ENCODE data around the gene TMEM132D.

TMEM132D gene

DNA sequence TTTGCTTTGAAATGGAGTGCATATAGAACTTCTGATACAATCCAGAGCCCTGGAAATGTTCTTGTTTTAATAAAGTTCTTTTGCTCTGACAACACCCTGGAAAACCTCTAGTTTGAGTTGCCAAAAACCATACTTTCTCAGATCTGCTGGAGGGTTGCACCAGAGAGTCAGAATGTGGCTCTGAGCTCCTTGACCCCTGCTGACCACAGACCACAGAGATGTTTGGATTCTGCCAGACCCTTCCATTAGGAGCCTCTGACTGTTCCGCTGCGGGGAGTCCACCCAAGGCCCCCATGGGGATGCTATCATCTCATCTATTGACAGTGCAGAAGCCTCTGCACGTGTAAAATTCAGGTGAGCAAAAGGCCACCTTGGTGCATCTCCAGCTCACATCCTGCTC lies 718.0 kb downstream of the TMEM132D start:
- no peaks in the 10 kb centered on the region for H3K36me3 ChIP-seq (ENCODE audit: control insufficient read depth in 2 of 2, insufficient read depth in 2 of 2, low read length in 2 of 2)
- no peak overlapping the region for H3K9ac ChIP-seq (ENCODE audit: low read depth in 1 of 2, low read length in 2 of 2)
- no peak overlapping the region for H3K4me3 ChIP-seq (ENCODE audit: low read length in 2 of 2)
- H3K9me3 ChIP-seq (ENCODE audit: control insufficient read depth in 2 of 2, low read length in 2 of 2): no peaks in the 10 kb centered on the region
- no peaks in the 10 kb centered on the region for H3K27me3 ChIP-seq (ENCODE audit: control insufficient read depth in 2 of 2, insufficient read depth in 2 of 2, low read length in 2 of 2)
- no peaks in the 10 kb centered on the region for H3K4me1 ChIP-seq (ENCODE audit: control insufficient read depth in 2 of 2, insufficient read depth in 2 of 2, low read length in 2 of 2)
- H3K27ac ChIP-seq (ENCODE audit: low read depth in 2 of 2, low read length in 2 of 2): no peak overlapping the region

GRCh38 chr12:129184127-129184928 lies 719.5 kb downstream of the TMEM132D start:
- H3K4me1 ChIP-seq (ENCODE audit: control insufficient read depth in 2 of 2, insufficient read depth in 2 of 2, low read length in 2 of 2): no peaks in the 10 kb centered on the region
- no peak overlapping the region for H3K9ac ChIP-seq (ENCODE audit: low read depth in 1 of 2, low read length in 2 of 2)
- no peak overlapping the region for H3K4me3 ChIP-seq (ENCODE audit: low read length in 2 of 2)
- H3K36me3 ChIP-seq (ENCODE audit: control insufficient read depth in 2 of 2, insufficient read depth in 2 of 2, low read length in 2 of 2): no peaks in the 10 kb centered on the region
- H3K9me3 ChIP-seq (ENCODE audit: control insufficient read depth in 2 of 2, low read length in 2 of 2): no peaks in the 10 kb centered on the region
- no peaks in the 10 kb centered on the region for H3K27me3 ChIP-seq (ENCODE audit: control insufficient read depth in 2 of 2, insufficient read depth in 2 of 2, low read length in 2 of 2)
- H3K27ac ChIP-seq (ENCODE audit: low read depth in 2 of 2, low read length in 2 of 2): no peak overlapping the region

DNA sequence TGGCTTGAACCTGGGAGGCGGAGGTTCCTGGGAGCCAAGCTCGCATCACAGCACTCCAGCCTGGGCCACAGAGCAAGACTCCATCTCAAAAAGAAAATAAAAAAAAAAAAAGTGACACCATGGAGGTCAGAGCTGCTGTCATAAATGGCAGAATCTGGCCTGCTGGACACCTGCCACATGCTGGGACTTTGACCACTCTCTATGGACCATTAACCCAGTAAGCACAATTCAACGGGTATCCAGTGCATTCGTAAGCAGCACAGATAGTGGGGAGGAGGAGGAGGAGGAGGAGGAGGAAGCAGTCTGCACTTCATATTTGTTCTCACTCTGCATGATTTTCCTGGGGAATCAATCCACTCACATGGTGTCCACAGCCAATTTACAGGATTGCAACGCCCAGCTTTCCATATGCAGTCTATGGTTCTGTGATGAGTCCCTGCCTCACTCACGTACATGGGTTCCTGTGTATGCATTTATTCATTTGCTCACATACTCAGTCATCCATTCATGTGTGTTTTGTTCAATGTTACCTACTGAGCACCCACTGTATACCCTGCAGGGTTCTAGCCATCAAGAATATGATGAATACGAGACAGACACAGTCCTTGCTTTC lies 723.8 kb downstream of the TMEM132D start:
- Histone ChIP-seq H3K27ac (ENCODE audit: low read depth in 2 of 2, low read length in 2 of 2) (no peak overlapping the region), H3K4me3 (ENCODE audit: low read length in 2 of 2) (no peak overlapping the region), H3K9me3 (ENCODE audit: control insufficient read depth in 2 of 2, low read length in 2 of 2) (no peaks in the 10 kb centered on the region), H3K27me3 (ENCODE audit: control insufficient read depth in 2 of 2, insufficient read depth in 2 of 2, low read length in 2 of 2) (no peaks in the 10 kb centered on the region), H3K36me3 (ENCODE audit: control insufficient read depth in 2 of 2, insufficient read depth in 2 of 2, low read length in 2 of 2) (no peaks in the 10 kb centered on the region), H3K9ac (ENCODE audit: low read depth in 1 of 2, low read length in 2 of 2) (no peak overlapping the region), H3K4me1 (ENCODE audit: control insufficient read depth in 2 of 2, insufficient read depth in 2 of 2, low read length in 2 of 2) (no peaks in the 10 kb centered on the region)

- no peaks in the 10 kb centered on the region for H3K36me3 ChIP-seq (ENCODE audit: control insufficient read depth in 2 of 2, insufficient read depth in 2 of 2, low read length in 2 of 2)
- no peak overlapping the region for H3K9ac ChIP-seq (ENCODE audit: low read depth in 1 of 2, low read length in 2 of 2)
- H3K9me3 ChIP-seq (ENCODE audit: control insufficient read depth in 2 of 2, low read length in 2 of 2): peaks cover 0 to 7% of the 10 kb centered on the region in 2 donors
- H3K27me3 ChIP-seq (ENCODE audit: control insufficient read depth in 2 of 2, insufficient read depth in 2 of 2, low read length in 2 of 2): no peaks in the 10 kb centered on the region
- no peaks in the 10 kb centered on the region for H3K4me1 ChIP-seq (ENCODE audit: control insufficient read depth in 2 of 2, insufficient read depth in 2 of 2, low read length in 2 of 2)
- H3K27ac ChIP-seq (ENCODE audit: low read depth in 2 of 2, low read length in 2 of 2): no peak overlapping the region
- no peak overlapping the region for H3K4me3 ChIP-seq (ENCODE audit: low read length in 2 of 2)
Observed at GRCh38 chr12:129169928-129170327, 733.9 kb downstream of the TMEM132D start.

GRCh38 chr12:129163861-129164260 lies 740.0 kb downstream of the TMEM132D start:
- H3K4me1 ChIP-seq (ENCODE audit: control insufficient read depth in 2 of 2, insufficient read depth in 2 of 2, low read length in 2 of 2): no peaks in the 10 kb centered on the region
- no peak overlapping the region for H3K9ac ChIP-seq (ENCODE audit: low read depth in 1 of 2, low read length in 2 of 2)
- H3K36me3 ChIP-seq (ENCODE audit: control insufficient read depth in 2 of 2, insufficient read depth in 2 of 2, low read length in 2 of 2): no peaks in the 10 kb centered on the region
- no peak overlapping the region for H3K27ac ChIP-seq (ENCODE audit: low read depth in 2 of 2, low read length in 2 of 2)
- H3K4me3 ChIP-seq (ENCODE audit: low read length in 2 of 2): no peak overlapping the region
- H3K27me3 ChIP-seq (ENCODE audit: control insufficient read depth in 2 of 2, insufficient read depth in 2 of 2, low read length in 2 of 2): no peaks in the 10 kb centered on the region
- H3K9me3 ChIP-seq (ENCODE audit: control insufficient read depth in 2 of 2, low read length in 2 of 2): peaks cover 0 to 5% of the 10 kb centered on the region in 2 donors

DNA sequence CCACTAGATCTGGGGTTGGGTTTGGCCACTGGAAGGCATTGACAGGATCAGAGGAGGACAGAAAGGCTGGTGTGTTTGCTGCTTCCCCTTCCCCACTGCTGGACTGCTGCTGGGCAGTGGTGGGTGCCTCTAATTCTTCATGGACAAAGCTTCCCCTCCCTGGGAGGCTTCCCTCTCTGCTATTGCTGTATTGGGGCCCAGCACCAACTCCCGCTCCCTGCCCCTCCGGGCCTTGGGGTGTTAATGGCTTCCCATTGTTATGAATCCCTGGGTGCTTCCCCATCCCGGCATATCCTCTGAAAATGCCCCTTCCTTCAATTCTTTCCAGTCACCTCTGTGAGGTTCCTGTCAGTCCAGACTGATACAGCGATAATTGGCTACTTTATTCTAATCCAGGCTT lies 740.4 kb downstream of the TMEM132D start:
- Histone ChIP-seq H3K9me3 (ENCODE audit: control insufficient read depth in 2 of 2, low read length in 2 of 2) (peaks cover 0 to 5% of the 10 kb centered on the region in 2 donors), H3K27ac (ENCODE audit: low read depth in 2 of 2, low read length in 2 of 2) (no peak overlapping the region), H3K4me3 (ENCODE audit: low read length in 2 of 2) (no peak overlapping the region), H3K4me1 (ENCODE audit: control insufficient read depth in 2 of 2, insufficient read depth in 2 of 2, low read length in 2 of 2) (no peaks in the 10 kb centered on the region), H3K9ac (ENCODE audit: low read depth in 1 of 2, low read length in 2 of 2) (no peak overlapping the region), H3K36me3 (ENCODE audit: control insufficient read depth in 2 of 2, insufficient read depth in 2 of 2, low read length in 2 of 2) (no peaks in the 10 kb centered on the region), H3K27me3 (ENCODE audit: control insufficient read depth in 2 of 2, insufficient read depth in 2 of 2, low read length in 2 of 2) (no peaks in the 10 kb centered on the region)

- Histone ChIP-seq H3K9me3 (ENCODE audit: control insufficient read depth in 2 of 2, low read length in 2 of 2) (peaks cover 0 to 5% of the 10 kb centered on the region in 2 donors), H3K4me3 (ENCODE audit: low read length in 2 of 2) (no peak overlapping the region)
Observed at GRCh38 chr12:129162805-129163204, 741.0 kb downstream of the TMEM132D start.

GRCh38 chr12:129161511-129161910 lies 742.3 kb downstream of the TMEM132D start:
- H3K27ac ChIP-seq (ENCODE audit: low read depth in 2 of 2, low read length in 2 of 2): no peak overlapping the region

More at GRCh38 chr12:129162805-129163204, 741.0 kb downstream of the TMEM132D start:
- Histone ChIP-seq H3K27ac (ENCODE audit: low read depth in 2 of 2, low read length in 2 of 2) (no peak overlapping the region), H3K9ac (ENCODE audit: low read depth in 1 of 2, low read length in 2 of 2) (no peak overlapping the region), H3K4me1 (ENCODE audit: control insufficient read depth in 2 of 2, insufficient read depth in 2 of 2, low read length in 2 of 2) (no peaks in the 10 kb centered on the region), H3K27me3 (ENCODE audit: control insufficient read depth in 2 of 2, insufficient read depth in 2 of 2, low read length in 2 of 2) (no peaks in the 10 kb centered on the region), H3K36me3 (ENCODE audit: control insufficient read depth in 2 of 2, insufficient read depth in 2 of 2, low read length in 2 of 2) (no peaks in the 10 kb centered on the region)

GRCh38 chr12:129160282-129160681 lies 743.5 kb downstream of the TMEM132D start:
- H3K36me3 ChIP-seq (ENCODE audit: control insufficient read depth in 2 of 2, insufficient read depth in 2 of 2, low read length in 2 of 2): no peaks in the 10 kb centered on the region
- H3K4me1 ChIP-seq (ENCODE audit: control insufficient read depth in 2 of 2, insufficient read depth in 2 of 2, low read length in 2 of 2): no peaks in the 10 kb centered on the region
- H3K9me3 ChIP-seq (ENCODE audit: control insufficient read depth in 2 of 2, low read length in 2 of 2): peaks cover 0 to 3% of the 10 kb centered on the region in 2 donors
- H3K27me3 ChIP-seq (ENCODE audit: control insufficient read depth in 2 of 2, insufficient read depth in 2 of 2, low read length in 2 of 2): no peaks in the 10 kb centered on the region
- no peak overlapping the region for H3K4me3 ChIP-seq (ENCODE audit: low read length in 2 of 2)
- no peak overlapping the region for H3K9ac ChIP-seq (ENCODE audit: low read depth in 1 of 2, low read length in 2 of 2)
- H3K27ac ChIP-seq (ENCODE audit: low read depth in 2 of 2, low read length in 2 of 2): no peak overlapping the region

More at GRCh38 chr12:129161511-129161910, 742.3 kb downstream of the TMEM132D start:
- no peaks in the 10 kb centered on the region for H3K4me1 ChIP-seq (ENCODE audit: control insufficient read depth in 2 of 2, insufficient read depth in 2 of 2, low read length in 2 of 2)
- H3K9ac ChIP-seq (ENCODE audit: low read depth in 1 of 2, low read length in 2 of 2): no peak overlapping the region
- no peak overlapping the region for H3K4me3 ChIP-seq (ENCODE audit: low read length in 2 of 2)
- H3K27me3 ChIP-seq (ENCODE audit: control insufficient read depth in 2 of 2, insufficient read depth in 2 of 2, low read length in 2 of 2): no peaks in the 10 kb centered on the region
- H3K9me3 ChIP-seq (ENCODE audit: control insufficient read depth in 2 of 2, low read length in 2 of 2): peaks cover 0 to 3% of the 10 kb centered on the region in 2 donors
- H3K36me3 ChIP-seq (ENCODE audit: control insufficient read depth in 2 of 2, insufficient read depth in 2 of 2, low read length in 2 of 2): no peaks in the 10 kb centered on the region

- no peaks in the 10 kb centered on the region for H3K27me3 ChIP-seq (ENCODE audit: control insufficient read depth in 2 of 2, insufficient read depth in 2 of 2, low read length in 2 of 2)
- H3K9me3 ChIP-seq (ENCODE audit: control insufficient read depth in 2 of 2, low read length in 2 of 2): no peaks in the 10 kb centered on the region
- no peaks in the 10 kb centered on the region for H3K4me1 ChIP-seq (ENCODE audit: control insufficient read depth in 2 of 2, insufficient read depth in 2 of 2, low read length in 2 of 2)
- H3K27ac ChIP-seq (ENCODE audit: low read depth in 2 of 2, low read length in 2 of 2): no peak overlapping the region
- no peaks in the 10 kb centered on the region for H3K36me3 ChIP-seq (ENCODE audit: control insufficient read depth in 2 of 2, insufficient read depth in 2 of 2, low read length in 2 of 2)
- H3K4me3 ChIP-seq (ENCODE audit: low read length in 2 of 2): no peak overlapping the region
- H3K9ac ChIP-seq (ENCODE audit: low read depth in 1 of 2, low read length in 2 of 2): no peak overlapping the region
Observed at GRCh38 chr12:129152351-129153104, 751.3 kb downstream of the TMEM132D start.
